HepG2 (cell line): ENCODE measurements around the gene STAT6. TPM values are rescaled to one million over a fixed set of nuclear protein-coding genes. Genes with fewer than 3 reads are reported as not detected.

Experiments used
- AGO1 ChIP-seq: fragments of 200-400 bp; formaldehyde crosslinking; IDR thresholded peaks from 2 replicates; pipeline ENCODE4 v1.6.1; 2017; ENCODE audit warnings: mild to moderate bottlenecking, low read depth, low read length, moderate library complexity; ENCODE audit not compliant: poor library complexity, severe bottlenecking
- CBX2 ChIP-seq, 2 experiments: fragments of 200-600 bp in 1 of 2; sonication (generic); formaldehyde crosslinking in 1 of 2; IDR thresholded peaks; 2 replicates each; pipeline versions ENCODE4 v1.7.0 to v1.8.1; 2018 to 2022; ENCODE audit warnings: low read depth in 2 of 2, low read length in 1 of 2, mild to moderate bottlenecking in 1 of 2, missing genetic modification reagents in 1 of 2
- FOXA1 ChIP-seq, 2 experiments: fragments of 450-650 bp in 1 of 2; sonication (generic) in 1 of 2; formaldehyde crosslinking in 1 of 2; IDR thresholded peaks; 2 replicates each; pipeline versions ENCODE4 v1.4.0 to v1.6.1; 2016 to 2020; ENCODE audit warnings: missing genetic modification reagents in 1 of 2
- ISX ChIP-seq: sonication (generic); formaldehyde crosslinking; conservative IDR thresholded peaks from 2 replicates; pipeline ENCODE4 v1.5.0; 2020; ENCODE audit warnings: missing genetic modification reagents
- JUNB ChIP-seq: sonication (generic); formaldehyde crosslinking; IDR thresholded peaks from 2 replicates; pipeline ENCODE4 v1.8.0; 2022; ENCODE audit warnings: missing genetic modification reagents, mild to moderate bottlenecking, borderline replicate concordance
- NKX3-1 ChIP-seq: sonication (generic); formaldehyde crosslinking; IDR thresholded peaks from 2 replicates; pipeline ENCODE4 v1.5.0; 2020; ENCODE audit warnings: missing genetic modification reagents
- NR2C2 ChIP-seq: sonication (generic); formaldehyde crosslinking; IDR thresholded peaks from 2 replicates; pipeline ENCODE4 v1.4.0; 2020; ENCODE audit warnings: missing genetic modification reagents, mild to moderate bottlenecking, moderate library complexity, borderline replicate concordance
- ZBTB20 ChIP-seq: sonication (generic); formaldehyde crosslinking; IDR thresholded peaks from 2 replicates; pipeline ENCODE4 v1.8.1; 2023; ENCODE audit warnings: missing genetic modification reagents, low read depth, mild to moderate bottlenecking, borderline replicate concordance
- ZNF264 ChIP-seq: sonication (generic); formaldehyde crosslinking; IDR thresholded peaks from 2 replicates; pipeline ENCODE4 v1.4.0; 2020; ENCODE audit warnings: missing genetic modification reagents
- ZNF580 ChIP-seq: IDR thresholded peaks from 2 replicates; pipeline ENCODE4 v1.6.1; 2016; ENCODE audit warnings: low read depth, borderline replicate concordance
- polyA plus RNA-seq, 8 experiments: library from polyadenylated mRNA; depleted of rRNA in 3 of 8; stranded (reverse) in 7 of 8; unstranded in 1 of 8; fragments of >200 nt; fragmentation: Illumina TruSeq in 4 of 8; extraction: Trizol in 4 of 8; gene quantifications; 2 replicates each; pipeline versions ENCODE4 v1.2.1 to v1.2.3, GENCODE V29; 2011 to 2016; ENCODE audit warnings: low read depth in 4 of 8, missing spikeins in 1 of 8, mixed read lengths in 1 of 8; ENCODE audit not compliant: insufficient read depth in 1 of 8
- total RNA-seq, 5 experiments: library from RNA; depleted of rRNA; stranded (reverse); fragments of >200 nt; fragmentation: Illumina TruSeq; extraction: Trizol; gene quantifications; 2 replicates each; pipeline ENCODE4 v1.2.3, GENCODE V29; 2016; ENCODE audit warnings: low read depth in 1 of 5
- TF ChIP-seq, protein P1 (sequence below), 2 experiments: fragments of 450-650 bp in 1 of 2; sonication (generic) in 1 of 2; formaldehyde crosslinking in 1 of 2; IDR thresholded peaks; 2 replicates each; pipeline versions ENCODE4 v1.6.1 to v1.8.0; 2016 to 2022; ENCODE audit warnings: antibody characterized with exemption in 1 of 2, mild to moderate bottlenecking in 1 of 2, missing genetic modification reagents in 1 of 2
- TF ChIP-seq, protein P2 (sequence below): sonication (generic); formaldehyde crosslinking; IDR thresholded peaks from 2 replicates; pipeline ENCODE4 v1.8.0; 2022; ENCODE audit warnings: missing genetic modification reagents, mild to moderate bottlenecking, borderline replicate concordance
- TF ChIP-seq, protein P3 (sequence below): sonication (generic); formaldehyde crosslinking; IDR thresholded peaks from 2 replicates; pipeline ENCODE4 v1.5.0; 2020; ENCODE audit warnings: mild to moderate bottlenecking, missing genetic modification reagents

STAT6 gene
- total and polyA plus RNA-seq, 2 of the 13 experiments (the other 11 are each of a cell fraction or from before 2014, with no cell fraction given), result 28.0 to 62.2 TPM

DNA sequence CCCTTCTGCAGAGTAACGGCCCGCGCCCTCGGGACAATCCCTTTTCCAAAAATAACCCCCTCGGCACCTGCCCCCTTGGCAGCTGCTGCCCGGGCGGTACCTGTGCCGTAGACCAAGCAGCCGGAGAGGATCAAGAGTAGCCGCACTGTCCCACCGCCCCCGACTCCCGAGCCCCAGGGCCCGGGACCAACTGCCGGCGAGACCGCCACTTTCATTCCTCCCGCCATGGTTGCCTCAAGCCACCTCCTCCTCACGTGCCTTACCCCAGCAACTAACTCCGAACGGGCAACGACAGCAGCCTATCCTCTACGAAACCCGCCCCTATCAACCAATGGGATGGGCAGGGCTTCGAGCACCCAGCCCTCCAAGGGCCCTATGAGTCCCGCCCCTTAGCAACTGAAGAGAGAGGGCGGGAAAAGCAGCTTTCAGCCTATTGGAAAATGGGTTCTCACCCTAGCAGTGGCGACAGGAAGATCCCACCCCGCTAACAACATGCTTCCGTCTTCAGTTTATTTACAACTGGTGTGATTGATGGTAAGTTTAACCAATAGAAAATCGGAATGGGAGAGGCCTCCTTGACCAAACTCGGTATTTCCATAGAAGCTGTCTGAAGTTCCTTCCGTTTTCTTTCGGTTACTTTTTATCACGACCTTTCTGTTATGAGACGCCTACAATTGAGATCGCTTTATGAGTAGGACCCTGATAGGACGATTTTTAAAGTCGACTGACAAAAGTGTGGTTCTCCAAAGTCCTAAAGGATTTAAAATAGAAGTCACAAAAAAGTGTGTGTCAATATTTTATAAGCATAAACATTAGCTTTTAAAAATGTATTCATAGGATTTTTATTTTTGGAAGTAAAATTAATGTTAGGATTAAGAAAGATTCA is 32.4 kb downstream of the STAT6 start, which contains the start of gene NEMP1 (continued):
- TF ChIP-seq, protein P1, sequence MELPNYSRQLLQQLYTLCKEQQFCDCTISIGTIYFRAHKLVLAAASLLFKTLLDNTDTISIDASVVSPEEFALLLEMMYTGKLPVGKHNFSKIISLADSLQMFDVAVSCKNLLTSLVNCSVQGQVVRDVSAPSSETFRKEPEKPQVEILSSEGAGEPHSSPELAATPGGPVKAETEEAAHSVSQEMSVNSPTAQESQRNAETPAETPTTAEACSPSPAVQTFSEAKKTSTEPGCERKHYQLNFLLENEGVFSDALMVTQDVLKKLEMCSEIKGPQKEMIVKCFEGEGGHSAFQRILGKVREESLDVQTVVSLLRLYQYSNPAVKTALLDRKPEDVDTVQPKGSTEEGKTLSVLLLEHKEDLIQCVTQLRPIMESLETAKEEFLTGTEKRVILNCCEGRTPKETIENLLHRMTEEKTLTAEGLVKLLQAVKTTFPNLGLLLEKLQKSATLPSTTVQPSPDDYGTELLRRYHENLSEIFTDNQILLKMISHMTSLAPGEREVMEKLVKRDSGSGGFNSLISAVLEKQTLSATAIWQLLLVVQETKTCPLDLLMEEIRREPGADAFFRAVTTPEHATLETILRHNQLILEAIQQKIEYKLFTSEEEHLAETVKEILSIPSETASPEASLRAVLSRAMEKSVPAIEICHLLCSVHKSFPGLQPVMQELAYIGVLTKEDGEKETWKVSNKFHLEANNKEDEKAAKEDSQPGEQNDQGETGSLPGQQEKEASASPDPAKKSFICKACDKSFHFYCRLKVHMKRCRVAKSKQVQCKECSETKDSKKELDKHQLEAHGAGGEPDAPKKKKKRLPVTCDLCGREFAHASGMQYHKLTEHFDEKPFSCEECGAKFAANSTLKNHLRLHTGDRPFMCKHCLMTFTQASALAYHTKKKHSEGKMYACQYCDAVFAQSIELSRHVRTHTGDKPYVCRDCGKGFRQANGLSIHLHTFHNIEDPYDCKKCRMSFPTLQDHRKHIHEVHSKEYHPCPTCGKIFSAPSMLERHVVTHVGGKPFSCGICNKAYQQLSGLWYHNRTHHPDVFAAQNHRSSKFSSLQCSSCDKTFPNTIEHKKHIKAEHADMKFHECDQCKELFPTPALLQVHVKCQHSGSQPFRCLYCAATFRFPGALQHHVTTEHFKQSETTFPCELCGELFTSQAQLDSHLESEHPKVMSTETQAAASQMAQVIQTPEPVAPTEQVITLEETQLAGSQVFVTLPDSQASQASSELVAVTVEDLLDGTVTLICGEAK (IDR thresholded peaks at IDR 0.05), result peak; percentile 50
- TF ChIP-seq, protein P1 (CRISPR knock-in tag; IDR thresholded peaks at IDR 0.05), result no peak
- TF ChIP-seq, protein P2, sequence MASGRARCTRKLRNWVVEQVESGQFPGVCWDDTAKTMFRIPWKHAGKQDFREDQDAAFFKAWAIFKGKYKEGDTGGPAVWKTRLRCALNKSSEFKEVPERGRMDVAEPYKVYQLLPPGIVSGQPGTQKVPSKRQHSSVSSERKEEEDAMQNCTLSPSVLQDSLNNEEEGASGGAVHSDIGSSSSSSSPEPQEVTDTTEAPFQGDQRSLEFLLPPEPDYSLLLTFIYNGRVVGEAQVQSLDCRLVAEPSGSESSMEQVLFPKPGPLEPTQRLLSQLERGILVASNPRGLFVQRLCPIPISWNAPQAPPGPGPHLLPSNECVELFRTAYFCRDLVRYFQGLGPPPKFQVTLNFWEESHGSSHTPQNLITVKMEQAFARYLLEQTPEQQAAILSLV (CRISPR knock-in tag), result no peak
- TF ChIP-seq FOXA1 (IDR thresholded peaks at IDR 0.05) (no peak), FOXA1 (CRISPR knock-in tag; IDR thresholded peaks at IDR 0.05) (peak; percentile 77; the same call in 1 of the 2 replicates), ZBTB20 (CRISPR knock-in tag) (no peak), NKX3-1 (CRISPR knock-in tag) (no peak), AGO1 (no peak), CBX2 (IDR thresholded peaks at IDR 0.05; ENCODE audit: low read depth, low read length) (no peak), CBX2 (CRISPR knock-in tag; IDR thresholded peaks at IDR 0.05; ENCODE audit: low read depth) (no peak), ZNF580 (CRISPR knock-in tag) (peak; percentile 81; the same call in 1 of the 2 replicates), ISX (CRISPR knock-in tag) (no peak), JUNB (no peak; the same call in 1 of the 2 replicates), NR2C2 (no peak), ZNF264 (CRISPR knock-in tag) (no peak)
- TF ChIP-seq, protein P3, sequence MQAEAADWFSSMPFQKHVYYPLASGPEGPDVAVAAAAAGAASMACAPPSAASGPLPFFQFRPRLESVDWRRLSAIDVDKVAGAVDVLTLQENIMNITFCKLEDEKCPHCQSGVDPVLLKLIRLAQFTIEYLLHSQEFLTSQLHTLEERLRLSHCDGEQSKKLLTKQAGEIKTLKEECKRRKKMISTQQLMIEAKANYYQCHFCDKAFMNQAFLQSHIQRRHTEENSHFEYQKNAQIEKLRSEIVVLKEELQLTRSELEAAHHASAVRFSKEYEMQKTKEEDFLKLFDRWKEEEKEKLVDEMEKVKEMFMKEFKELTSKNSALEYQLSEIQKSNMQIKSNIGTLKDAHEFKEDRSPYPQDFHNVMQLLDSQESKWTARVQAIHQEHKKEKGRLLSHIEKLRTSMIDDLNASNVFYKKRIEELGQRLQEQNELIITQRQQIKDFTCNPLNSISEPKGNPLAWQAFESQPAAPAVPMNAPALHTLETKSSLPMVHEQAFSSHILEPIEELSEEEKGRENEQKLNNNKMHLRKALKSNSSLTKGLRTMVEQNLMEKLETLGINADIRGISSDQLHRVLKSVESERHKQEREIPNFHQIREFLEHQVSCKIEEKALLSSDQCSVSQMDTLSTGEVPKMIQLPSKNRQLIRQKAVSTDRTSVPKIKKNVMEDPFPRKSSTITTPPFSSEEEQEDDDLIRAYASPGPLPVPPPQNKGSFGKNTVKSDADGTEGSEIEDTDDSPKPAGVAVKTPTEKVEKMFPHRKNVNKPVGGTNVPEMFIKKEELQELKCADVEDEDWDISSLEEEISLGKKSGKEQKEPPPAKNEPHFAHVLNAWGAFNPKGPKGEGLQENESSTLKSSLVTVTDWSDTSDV (CRISPR knock-in tag), result no peak; the same call in 1 of the 2 replicates
